GM23338 (cell line): ENCODE measurements around the gene PAF1. TPM values are rescaled to one million over a fixed set of nuclear protein-coding genes. Genes with fewer than 3 reads are reported as not detected.
A peak's percentile ranks its signal among the peaks of the same experiment; 100 is the strongest.

Experiments used
- ATAC-seq: fragments of 200-7000 bp; cut with Tn5 transposase; 3 replicates; pipeline ENCODE4 v1.9.1; 2020
- DNase-seq: peaks from one replicate; pipeline ENCODE4 v3.0.0-alpha.2; 2015; ENCODE audit warnings: low spot score
- H2AFZ ChIP-seq: fragments of 200-600 bp; sonication (generic); 2 replicates; pipeline ENCODE4 v1.8.0; 2016; ENCODE audit warnings: antibody characterized with exemption, mild to moderate bottlenecking, moderate library complexity
- H3F3A ChIP-seq: fragments of 200-600 bp; sonication (generic); replicated peaks from 2 replicates; pipeline ENCODE4 v1.8.0; 2017; ENCODE audit warnings: antibody characterized with exemption, mixed run types, low read depth
- H3K27ac ChIP-seq: fragments of 200-600 bp; sonication (generic); 2 replicates; pipeline ENCODE4 v1.6.1; 2016; ENCODE audit warnings: low read depth
- H3K27me3 ChIP-seq: fragments of 200-600 bp; sonication (generic); 2 replicates; pipeline ENCODE4 v1.8.0; 2016; ENCODE audit warnings: mild to moderate bottlenecking, mixed run types, moderate library complexity; ENCODE audit not compliant: insufficient read depth
- H3K36me3 ChIP-seq: fragments of 200-600 bp; sonication (generic); 2 replicates; pipeline ENCODE4 v1.8.0; 2016; ENCODE audit warnings: mild to moderate bottlenecking; ENCODE audit not compliant: insufficient read depth
- H3K4me1 ChIP-seq: fragments of 200-600 bp; sonication (generic); 2 replicates; pipeline ENCODE4 v1.8.0; 2016; ENCODE audit warnings: mild to moderate bottlenecking, moderate library complexity; ENCODE audit not compliant: insufficient read depth
- H3K4me2 ChIP-seq: fragments of 200-600 bp; sonication (generic); 2 replicates; pipeline ENCODE4 v1.7.1; 2017; ENCODE audit warnings: mixed run types
- H3K4me3 ChIP-seq: fragments of 200-600 bp; sonication (generic); 2 replicates; pipeline ENCODE4 v1.6.1; 2016; ENCODE audit warnings: mixed run types
- H3K79me2 ChIP-seq: fragments of 200-600 bp; sonication (generic); replicated peaks from 2 replicates; pipeline ENCODE4 v1.8.0; 2017; ENCODE audit warnings: mild to moderate bottlenecking; ENCODE audit not compliant: insufficient read depth
- H3K9me2 ChIP-seq: fragments of 200-600 bp; sonication (generic); 2 replicates; pipeline ENCODE4 v1.8.0; 2017; ENCODE audit not compliant: insufficient read depth
- H4K20me1 ChIP-seq: fragments of 200-600 bp; sonication (generic); replicated peaks from 2 replicates; pipeline ENCODE4 v1.8.0; 2017; ENCODE audit warnings: mild to moderate bottlenecking; ENCODE audit not compliant: insufficient read depth
- H3K27ac Mint-ChIP-seq: 2 replicates; pipeline ENCODE4 v1.8.0; 2020; ENCODE audit warnings: inconsistent platforms, mild to moderate bottlenecking, moderate library complexity, mixed read lengths
- H3K27me3 Mint-ChIP-seq: 3 replicates; pipeline ENCODE4 v1.8.0; 2022; ENCODE audit warnings: low read depth, mild to moderate bottlenecking, moderate library complexity, mixed read lengths, inconsistent platforms; ENCODE audit not compliant: insufficient read depth, poor library complexity
- H3K36me3 Mint-ChIP-seq: 3 replicates; pipeline ENCODE4 v1.8.0; 2021; ENCODE audit warnings: low read depth, mild to moderate bottlenecking, inconsistent platforms, moderate library complexity, mixed read lengths
- H3K4me1 Mint-ChIP-seq: 3 replicates; pipeline ENCODE4 v1.8.0; 2020; ENCODE audit warnings: mild to moderate bottlenecking, inconsistent platforms, mixed read lengths
- H3K4me3 Mint-ChIP-seq: 3 replicates; pipeline ENCODE4 v1.8.0; 2021; ENCODE audit warnings: moderate library complexity, mild to moderate bottlenecking, inconsistent platforms, mixed read lengths
- H3K9me3 Mint-ChIP-seq: 3 replicates; pipeline ENCODE4 v1.8.0; 2020; ENCODE audit warnings: moderate library complexity, mild to moderate bottlenecking, inconsistent platforms, mixed read lengths
- CREB1 ChIP-seq: fragments of 250-450 bp; sonication (Bioruptor Pico); IDR thresholded peaks from 2 replicates; pipeline ENCODE4 v1.5.0; 2020; ENCODE audit warnings: low read depth, mild to moderate bottlenecking, moderate library complexity
- ETS1 ChIP-seq: IDR thresholded peaks from 2 replicates; pipeline ENCODE4 v1.6.1; 2016; ENCODE audit warnings: antibody characterized with exemption
- EZH2 ChIP-seq: fragments of 200-600 bp; sonication (generic); IDR thresholded peaks from one replicate; pipeline ENCODE4 v1.8.0; 2017; ENCODE audit warnings: antibody characterized with exemption, mild to moderate bottlenecking, low read depth; ENCODE audit not compliant: unreplicated experiment
- JUNB ChIP-seq: IDR thresholded peaks from one replicate; pipeline ENCODE4 v1.6.1; 2016; ENCODE audit warnings: antibody characterized with exemption; ENCODE audit not compliant: unreplicated experiment
- POLR2AphosphoS5 ChIP-seq: IDR thresholded peaks from 2 replicates; pipeline ENCODE4 v1.6.1; 2016; ENCODE audit warnings: antibody characterized with exemption, low read depth
- STAT1 ChIP-seq: IDR thresholded peaks from one replicate; pipeline ENCODE4 v1.6.1; 2016; ENCODE audit warnings: antibody characterized with exemption; ENCODE audit not compliant: unreplicated experiment
- polyA plus RNA-seq: library from polyadenylated mRNA; unstranded; fragments of >200 nt; fragmentation: Nextera tagmentation; extraction: Ambion mirVana; gene quantifications from 2 replicates; pipeline ENCODE4 v1.2.1, GENCODE V29; 2016
- total RNA-seq: library from RNA; depleted of rRNA; stranded (reverse); fragments of >200 nt; shearing (Covaris generic); gene quantifications from 2 replicates; pipeline ENCODE4 v1.2.3, GENCODE V29; 2014
- TF ChIP-seq, protein P1 (sequence below), 2 experiments: fragments of 200-600 bp in 1 of 2; sonication (generic) in 1 of 2; conservative IDR thresholded peaks; 2 replicates each; pipeline versions ENCODE4 v1.5.1 to v1.6.1; 2016 to 2017; ENCODE audit warnings: antibody characterized with exemption in 2 of 2, low read depth in 2 of 2, mild to moderate bottlenecking in 2 of 2, moderate library complexity in 1 of 2

Gene PAF1
- total and polyA plus RNA-seq, 2 experiments from 2014 or later = 22.1 to 47.3 TPM

- TF ChIP-seq STAT1 (no peak), EZH2 (no peak)
Observed at GRCh38 chr19:39405261-39405957, 14.5 kb upstream of the PAF1 start (continued).

GRCh38 chr19:39403331-39404312 is 12.7 kb upstream of the PAF1 start:
- TF ChIP-seq ETS1 (no peak), POLR2AphosphoS5 (peak; percentile 62)
- H2AFZ ChIP-seq = 0 out of 2 replicates have a peak overlapping the region, but pooled peaks have one; percentile 2
- peak overlapping the region; percentile 85 for H3K4me3 Mint-ChIP-seq
- no peaks in the 10 kb centered on the region for H3K27me3 ChIP-seq
- H4K20me1 ChIP-seq = no peaks in the 10 kb centered on the region; the same call in 1 of the 2 replicates
- peaks cover 43% of the 10 kb centered on the region; the same call in 1 of the 2 replicates for H3F3A ChIP-seq
- H3K36me3 Mint-ChIP-seq = peaks cover 20% of the 10 kb centered on the region
- H3K9me2 ChIP-seq = no peaks in the 10 kb centered on the region
- H3K9me3 Mint-ChIP-seq = no peaks in the 10 kb centered on the region; the same call in 2 of the 3 replicates
- peak overlapping the region; percentile 99 for H3K27ac Mint-ChIP-seq
- ATAC-seq (peak; percentile 13), DNase-seq (peak; percentile 92)
- peaks cover 19% of the 10 kb centered on the region for H3K79me2 ChIP-seq
- no peaks in the 10 kb centered on the region for H3K36me3 ChIP-seq
- H3K27me3 Mint-ChIP-seq = peaks cover 29% of the 10 kb centered on the region
- H3K27ac ChIP-seq = peak overlapping the region; percentile 100
- H3K4me2 ChIP-seq = peak overlapping the region; percentile 91
- H3K4me3 ChIP-seq = peak overlapping the region; percentile 99
- H3K4me1 Mint-ChIP-seq = peaks cover 50% of the 10 kb centered on the region
- peaks cover 47% of the 10 kb centered on the region for H3K4me1 ChIP-seq

DNA sequence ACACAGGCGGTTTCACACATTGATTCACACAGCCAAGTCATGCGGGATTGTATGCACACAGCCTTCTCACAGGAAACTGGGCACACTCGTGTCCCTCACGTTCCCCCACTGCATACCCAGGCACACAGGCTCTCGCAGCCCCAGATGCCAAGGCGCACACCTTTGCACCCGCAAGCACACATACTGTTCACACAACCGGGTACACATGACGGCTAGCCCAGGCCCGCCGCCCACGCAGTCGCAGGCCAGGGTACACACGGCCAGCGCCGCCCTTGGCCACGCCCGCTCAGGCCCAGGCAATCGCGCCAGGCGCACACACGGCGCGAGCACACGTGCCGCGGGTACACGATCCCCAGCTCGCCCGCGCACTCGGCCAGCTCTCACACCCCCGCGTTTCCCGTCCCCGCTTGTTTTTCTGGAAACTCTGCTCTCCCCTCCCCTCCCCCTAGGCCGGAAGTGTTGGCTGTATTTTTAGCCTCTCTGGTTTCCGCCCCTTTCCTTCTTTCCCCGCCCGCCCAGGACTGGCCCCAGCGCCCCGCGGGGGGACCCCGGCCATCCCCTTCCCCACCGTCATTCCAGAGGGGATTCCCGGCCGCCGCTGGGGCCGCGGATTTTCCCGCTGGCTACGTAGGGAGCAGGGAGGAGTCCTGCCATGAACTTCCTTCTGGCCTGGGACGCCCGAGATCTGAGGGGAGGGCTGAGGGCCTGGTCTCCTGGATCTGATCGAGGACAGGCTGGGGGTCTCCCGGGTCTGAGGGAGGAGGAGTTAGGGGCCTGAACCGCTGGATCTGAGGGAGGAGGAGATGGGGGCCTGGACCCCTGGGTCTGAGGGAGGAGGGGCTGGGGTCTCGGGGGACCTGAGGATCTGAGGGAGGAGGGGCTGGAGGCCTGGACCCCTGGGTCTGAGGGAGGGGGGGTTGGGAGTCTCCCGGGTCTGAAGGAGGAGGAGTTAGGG is 11.7 kb upstream of the PAF1 start:
- Mint-ChIP-seq H3K36me3 (peaks cover 12% of the 10 kb centered on the region), H3K9me3 (peaks cover 4% of the 10 kb centered on the region; the same call in 1 of the 3 replicates), H3K27ac (peak overlapping the region; percentile 99), H3K4me3 (peak overlapping the region; percentile 85), H3K27me3 (peaks cover 23% of the 10 kb centered on the region), H3K4me1 (peaks cover 46% of the 10 kb centered on the region)
- peak overlapping the region; percentile 91 for H3K4me2 ChIP-seq
- DNase-seq = peak; percentile 97
- H3F3A ChIP-seq = peaks cover 43% of the 10 kb centered on the region; the same call in 1 of the 2 replicates
- H3K36me3 ChIP-seq = no peaks in the 10 kb centered on the region
- peak overlapping the region; percentile 100 for H3K27ac ChIP-seq
- H3K79me2 ChIP-seq = peaks cover 9% of the 10 kb centered on the region
- peak; percentile 33 for ATAC-seq
- H3K9me2 ChIP-seq = no peaks in the 10 kb centered on the region
- H3K4me3 ChIP-seq = peak overlapping the region; percentile 99
- no peak overlapping the region for H2AFZ ChIP-seq
- H3K27me3 ChIP-seq = no peaks in the 10 kb centered on the region
- no peaks in the 10 kb centered on the region; the same call in 1 of the 2 replicates for H4K20me1 ChIP-seq
- H3K4me1 ChIP-seq = peaks cover 43% of the 10 kb centered on the region
- TF ChIP-seq POLR2AphosphoS5 (peak; percentile 64), ETS1 (peak; percentile 74), CREB1 (CRISPR knock-in tag) (peak; percentile 80), JUNB (no peak)
- TF ChIP-seq, protein P1, sequence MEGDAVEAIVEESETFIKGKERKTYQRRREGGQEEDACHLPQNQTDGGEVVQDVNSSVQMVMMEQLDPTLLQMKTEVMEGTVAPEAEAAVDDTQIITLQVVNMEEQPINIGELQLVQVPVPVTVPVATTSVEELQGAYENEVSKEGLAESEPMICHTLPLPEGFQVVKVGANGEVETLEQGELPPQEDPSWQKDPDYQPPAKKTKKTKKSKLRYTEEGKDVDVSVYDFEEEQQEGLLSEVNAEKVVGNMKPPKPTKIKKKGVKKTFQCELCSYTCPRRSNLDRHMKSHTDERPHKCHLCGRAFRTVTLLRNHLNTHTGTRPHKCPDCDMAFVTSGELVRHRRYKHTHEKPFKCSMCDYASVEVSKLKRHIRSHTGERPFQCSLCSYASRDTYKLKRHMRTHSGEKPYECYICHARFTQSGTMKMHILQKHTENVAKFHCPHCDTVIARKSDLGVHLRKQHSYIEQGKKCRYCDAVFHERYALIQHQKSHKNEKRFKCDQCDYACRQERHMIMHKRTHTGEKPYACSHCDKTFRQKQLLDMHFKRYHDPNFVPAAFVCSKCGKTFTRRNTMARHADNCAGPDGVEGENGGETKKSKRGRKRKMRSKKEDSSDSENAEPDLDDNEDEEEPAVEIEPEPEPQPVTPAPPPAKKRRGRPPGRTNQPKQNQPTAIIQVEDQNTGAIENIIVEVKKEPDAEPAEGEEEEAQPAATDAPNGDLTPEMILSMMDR (conservative IDR thresholded peaks at IDR 0.05; ENCODE audit: low read depth in 2 of 2) = no peak
